Body of pancreas (tissue), 4 donors: ENCODE results near the gene SLC26A3.

Experiments used
- CTCF ChIP-seq, 7 experiments: fragments of 450-650 bp in 4 of 7; fragments of 200-600 bp in 3 of 7; sonication (generic) in 3 of 7; IDR thresholded peaks; one replicate each; pipeline ENCODE4 v1.5.1; 2016 to 2019; ENCODE audit warnings: antibody characterized with exemption in 7 of 7
- POLR2A ChIP-seq, 3 donors: fragments of 450-650 bp; IDR thresholded peaks; one replicate each; pipeline ENCODE4 v1.6.1; 2016; ENCODE audit warnings: antibody characterized with exemption in 3 of 3, mild to moderate bottlenecking in 2 of 3

- TF ChIP-seq CTCF (IDR thresholded peaks at IDR 0.05) (no peak), POLR2A (IDR thresholded peaks at IDR 0.05) (no peak)
Observed at GRCh38 chr7:107834401-107834800, 31.4 kb upstream of the SLC26A3 start.
